K562 (cell line): ENCODE measurements around the gene IPO9. TPM values are rescaled to one million over a fixed set of nuclear protein-coding genes. Genes with fewer than 3 reads are reported as not detected.
A peak's percentile ranks its signal among the peaks of the same experiment; 100 is the strongest.

Experiments used
- ATAC-seq: fragments of 200-7000 bp; cut with Tn5 transposase; 3 replicates; pipeline ENCODE4 v1.9.1; 2020; ENCODE audit warnings: moderate library complexity
- BruUV-seq: library from RNA; stranded (reverse); fragments of 400-500 nt; replicated peaks from 2 replicates; lab custom pipeline; 2021; lab: Mats Ljungman, UMichigan
- CTCF ChIA-PET: fragments of 300-600 bp; formaldehyde crosslinking; extraction: SDS; loops from one replicate; lab custom pipeline; 2021; ENCODE audit warnings: low intra/inter-chr PET ratio; lab: Yijun Ruan, JAX
- POLR2A ChIA-PET: fragments of 300-600, 350-650 bp; sonication (Branson Sonifier 250); formaldehyde crosslinking; extraction: SDS; loops from one replicate; lab custom pipeline; 2021; ENCODE audit warnings: antibody characterized with exemption, inconsistent platforms; lab: Yijun Ruan, JAX
- DNase-seq, 4 experiments: peaks; one replicate each; pipeline versions ENCODE4 v3.0.0 to v3.0.0-alpha.2; 2011 to 2018; ENCODE audit warnings: low spot score in 3 of 4, mixed read lengths in 3 of 4; ENCODE audit errors: extremely low read depth in 1 of 4
- FAIRE-seq: peaks from 2 replicates; lab custom pipeline; 2011; peaks lifted over from hg19 to GRCh38; lab: Jason Lieb, UNC
- H2AFZ ChIP-seq: 2 replicates; pipeline ENCODE4 v1.6.0; 2011; ENCODE audit warnings: low read depth, low read length, control low read depth, inconsistent platforms
- H3K27ac ChIP-seq: fragments of 200-600 bp; 3 replicates; pipeline ENCODE4 v1.8.0; 2011; ENCODE audit warnings: low read depth, mild to moderate bottlenecking, control low read depth, inconsistent platforms, low read length, moderate library complexity, mixed read lengths; ENCODE audit errors: extremely low read depth
- H3K27me3 ChIP-seq, 2 experiments: fragments of 300-600 bp in 1 of 2; 2 replicates in 1 of 2; 3 replicates in 1 of 2; pipeline versions ENCODE4 v1.6.0 to v1.8.0; 2011; ENCODE audit warnings: inconsistent platforms in 2 of 2, low read length in 2 of 2, mild to moderate bottlenecking in 1 of 2, mixed read lengths in 1 of 2, moderate library complexity in 1 of 2; ENCODE audit not compliant: control insufficient read depth in 2 of 2, insufficient read depth in 2 of 2
- H3K36me3 ChIP-seq: fragments of 300-600 bp; 3 replicates; pipeline ENCODE4 v1.8.0; 2011; ENCODE audit warnings: mild to moderate bottlenecking, low read length, inconsistent platforms; ENCODE audit not compliant: control insufficient read depth, insufficient read depth
- H3K4me1 ChIP-seq, 2 experiments: fragments of 200-600 bp in 1 of 2; replicated peaks in 1 of 2; 2 replicates in 1 of 2; 3 replicates in 1 of 2; pipeline versions ENCODE4 v1.5.1 to v1.8.0; 2011; ENCODE audit warnings: inconsistent platforms in 2 of 2, low read length in 2 of 2, mild to moderate bottlenecking in 1 of 2, mixed read lengths in 1 of 2, moderate library complexity in 1 of 2; ENCODE audit not compliant: control insufficient read depth in 2 of 2, insufficient read depth in 2 of 2
- H3K4me2 ChIP-seq: 2 replicates; pipeline ENCODE4 v1.6.1; 2011; ENCODE audit warnings: low read length, control low read depth, inconsistent platforms, mixed read lengths; ENCODE audit not compliant: insufficient read depth
- H3K4me3 ChIP-seq: fragments of 200-600 bp; sonication (generic), shearing (Covaris generic); 2 replicates; pipeline ENCODE4 v1.5.1; 2016; ENCODE audit warnings: control low read depth, inconsistent platforms
- H3K79me2 ChIP-seq: fragments of 200-600 bp; 3 replicates; pipeline ENCODE4 v1.8.0; 2011; ENCODE audit warnings: low read length, inconsistent platforms; ENCODE audit not compliant: control insufficient read depth, insufficient read depth
- H3K9ac ChIP-seq, 2 experiments: 2 replicates each; pipeline versions ENCODE4 v1.6.0 to v1.6.1; 2011; ENCODE audit warnings: low read depth in 2 of 2, low read length in 2 of 2, control low read depth in 1 of 2, inconsistent platforms in 1 of 2, mild to moderate bottlenecking in 1 of 2, mixed read lengths in 1 of 2; ENCODE audit not compliant: insufficient read depth in 1 of 2
- H3K9me1 ChIP-seq: one replicate; pipeline ENCODE4 v1.6.0; 2011; ENCODE audit warnings: inconsistent platforms, mild to moderate bottlenecking, low read length, moderate library complexity; ENCODE audit not compliant: control insufficient read depth, insufficient read depth
- H3K9me3 ChIP-seq: replicated peaks from 2 replicates; pipeline ENCODE4 v1.5.1; 2011; ENCODE audit warnings: low read depth, low read length, inconsistent platforms; ENCODE audit not compliant: control insufficient read depth, insufficient read depth
- H4K20me1 ChIP-seq: replicated peaks from 2 replicates; pipeline ENCODE4 v1.6.1; 2011; ENCODE audit warnings: low read length, inconsistent platforms, mixed read lengths; ENCODE audit not compliant: control insufficient read depth, insufficient read depth
- AFF4 ChIP-seq: sonication (generic); formaldehyde crosslinking; IDR thresholded peaks from 2 replicates; pipeline ENCODE4 v1.8.0; 2023; ENCODE audit warnings: mild to moderate bottlenecking, missing genetic modification reagents
- CBX2 ChIP-seq: fragments of 200-600 bp; sonication (generic); IDR thresholded peaks from one replicate; pipeline ENCODE4 v1.6.1; 2012; ENCODE audit warnings: mild to moderate bottlenecking, low read length, inconsistent platforms; ENCODE audit not compliant: insufficient read depth, poor library complexity, severe bottlenecking
- CREM ChIP-seq: IDR thresholded peaks from 2 replicates; pipeline ENCODE4 v1.6.1; 2014; ENCODE audit warnings: antibody characterized with exemption, low read depth
- DACH1 ChIP-seq: fragments of 450-650 bp; IDR thresholded peaks from 2 replicates; pipeline ENCODE4 v1.6.1; 2018; ENCODE audit not compliant: partially characterized antibody
- MAX ChIP-seq: sonication (generic); formaldehyde crosslinking; IDR thresholded peaks from 2 replicates; pipeline ENCODE4 v1.9.0; 2022; ENCODE audit warnings: mild to moderate bottlenecking, missing genetic modification reagents
- MIER1 ChIP-seq: fragments of 450-650 bp; IDR thresholded peaks from 2 replicates; pipeline ENCODE4 v1.6.1; 2016; ENCODE audit warnings: antibody characterized with exemption, mild to moderate bottlenecking, low read depth
- NBN ChIP-seq: fragments of 450-650 bp; IDR thresholded peaks from 2 replicates; pipeline ENCODE4 v1.6.1; 2016; ENCODE audit warnings: low read depth, mild to moderate bottlenecking
- NRF1 ChIP-seq, 2 experiments: fragments of 450-650 bp; IDR thresholded peaks in 1 of 2; conservative IDR thresholded peaks in 1 of 2; 2 replicates each; pipeline ENCODE4 v1.6.1; 2014; ENCODE audit warnings: mild to moderate bottlenecking in 2 of 2
- POLR2A ChIP-seq: fragments of 450-650 bp; conservative IDR thresholded peaks from 2 replicates; pipeline ENCODE4 v1.6.1; 2016
- PRDM10 ChIP-seq: fragments of 450-650 bp; IDR thresholded peaks from 2 replicates; pipeline ENCODE4 v1.6.1; 2018; ENCODE audit not compliant: partially characterized antibody
- RFX1 ChIP-seq: fragments of 450-650 bp; IDR thresholded peaks from 2 replicates; pipeline ENCODE4 v1.6.1; 2016; ENCODE audit warnings: mild to moderate bottlenecking, moderate library complexity
- SMC3 ChIP-seq: conservative IDR thresholded peaks from 2 replicates; pipeline ENCODE4 v1.6.1; 2011; ENCODE audit warnings: low read depth, low read length, improper control_type of control experiment; ENCODE audit not compliant: insufficient read depth
- ZNF12 ChIP-seq: sonication (generic); formaldehyde crosslinking; IDR thresholded peaks from 2 replicates; pipeline ENCODE4 v1.4.0; 2020; ENCODE audit warnings: mild to moderate bottlenecking, missing genetic modification reagents
- ZNF197 ChIP-seq: fragments of 200-800 bp; sonication (Bioruptor generic); IDR thresholded peaks from 2 replicates; pipeline ENCODE4 v1.6.1; 2016; ENCODE audit warnings: low read depth, missing genetic modification characterization, missing compliant biosample characterization
- ZNF79 ChIP-seq: fragments of 250-450 bp; sonication (Bioruptor Pico); IDR thresholded peaks from 2 replicates; pipeline ENCODE4 v1.4.0; 2020; ENCODE audit warnings: low read depth, mild to moderate bottlenecking, moderate library complexity
- WGBS: fragments of 100-300 bp; shearing (Covaris generic); methylation state at CpG from one replicate; pipeline ENCODE4 v1.1.6; 2016; ENCODE audit warnings: low coverage, mixed read lengths; ENCODE audit not compliant: insufficient coverage; ENCODE audit errors: missing lambda C conversion rate; 5-methylcytosine and 5-hydroxymethylcytosine counted together
- in situ Hi-C: fragments of 300-500 bp; cut with MboI; formaldehyde crosslinking; loops from 4 replicates; pipeline ENCODE4 v1.15.0; 2018; ENCODE audit warnings: inconsistent platforms, mixed read lengths
- intact Hi-C: fragments of 100-400 bp; cut with micrococcal nuclease; formaldehyde crosslinking; loops from 2 replicates; pipeline ENCODE4 v1.14.2; 2022
- polyA plus RNA-seq, 8 experiments: library from polyadenylated mRNA; depleted of rRNA in 4 of 8; stranded (reverse) in 5 of 8; unstranded in 3 of 8; fragments of >200 nt; fragmentation: Nextera tagmentation in 2 of 8; fragmentation: Illumina TruSeq in 1 of 8; extraction: Ambion mirVana in 2 of 8; extraction: Trizol in 1 of 8; gene quantifications; 2 replicates each; pipeline versions ENCODE4 v1.2.1 to v1.2.3, GENCODE V29; 2011 to 2014; ENCODE audit warnings: inconsistent platforms in 1 of 8, missing spikeins in 1 of 8
- total RNA-seq, 7 experiments: library from RNA; depleted of rRNA in 6 of 7; stranded (reverse); fragments of >200 nt in 6 of 7; fragmentation: Illumina TruSeq in 2 of 7; extraction: Trizol in 2 of 7; gene quantifications; 2 replicates each; pipeline versions ENCODE4 v1.2.1 to v1.2.3, GENCODE V29; 2011 to 2021; ENCODE audit warnings: low replicate concordance in 1 of 7

Gene IPO9
- total and polyA plus RNA-seq, 9 of the 15 experiments (the other 6 are each of a cell fraction or from before 2014, with no cell fraction given) = 27.9 to 78.6 (median 43.9) TPM

- peak; percentile 34 for ATAC-seq
- 24% methylated on average over 2 of the region's 2 CpGs for WGBS
- no peak overlapping the region for H2AFZ ChIP-seq
- no TSS peak for BruUV-seq
- peaks cover 32 to 55% of the 10 kb centered on the region in 2 experiments for H3K4me1 ChIP-seq
- H3K9ac ChIP-seq = no peak overlapping the region
- no peaks in the 10 kb centered on the region for H3K27me3 ChIP-seq
- ChIA-PET CTCF (interaction anchor here (0.6 kb wide), 1 partner anchor 88 kb away, joined by 3 read pairs; no protein-coding TSS in a partner anchor), POLR2A (interaction anchor here (0.6 to 2.5 kb wide), 16 partner anchors 9 to 348 kb away, joined by 3 to 9 read pairs (median 3); partner anchors contain the start of gene TIMM17A)
- H3K36me3 ChIP-seq = peaks cover 10% of the 10 kb centered on the region; the same call in 1 of the 3 replicates
- FAIRE-seq = no peak
- peak overlapping the region; percentile 43; the same call in 2 of the 3 replicates for H3K27ac ChIP-seq
- intact Hi-C loops (loop anchor here (5.0 kb wide), 3 partner anchors 55 to 350 kb away; partner anchors contain the start of gene IPO9), in situ Hi-C loops (no loop called here)
- peak; percentile 45 to 66 (median 60) for DNase-seq
- H3K4me3 ChIP-seq = no peak overlapping the region
- H3K9me3 ChIP-seq = no peaks in the 10 kb centered on the region
- no peaks in the 10 kb centered on the region for H3K9me1 ChIP-seq
- H3K4me2 ChIP-seq = no peak overlapping the region
- no peaks in the 10 kb centered on the region for H3K79me2 ChIP-seq
- H4K20me1 ChIP-seq = peaks cover 4% of the 10 kb centered on the region
- TF ChIP-seq SMC3 (no peak), POLR2A (0 out of 2 replicates have a peak, but pooled peaks have one; percentile 28), ZNF197 (CRISPR knock-in tag) (no peak), NBN (0 out of 2 replicates have a peak, but pooled peaks have one; percentile 32), CREM (peak; percentile 90), ZNF79 (CRISPR knock-in tag) (no peak), ZNF12 (no peak), PRDM10 (no peak), AFF4 (0 out of 2 replicates have a peak, but pooled peaks have one; percentile 3), DACH1 (no peak), MAX (CRISPR knock-in tag) (no peak), CBX2 (no peak), NRF1 (conservative IDR thresholded peaks at IDR 0.05 in 1 of 2, IDR thresholded peaks at IDR 0.05 in 1 of 2) (peak in 1 of 2 experiments; percentile 10; a peak in 1 of 4 replicates), RFX1 (no peak), MIER1 (no peak)
Measured at GRCh38 chr1:201882665-201883132, 53.7 kb downstream of the IPO9 start.
